ENCODE results near the gene HOMEZ.
A peak's percentile ranks its signal among the peaks of the same experiment; 100 is the strongest.
"Not testable (repeated sequence)": the region's sequence is repeated elsewhere in the genome, so short reads cannot be mapped to it uniquely, and the experiment has no call there.

HOMEZ gene

GRCh38 chr14:23281247-23281646 lies 4.7 kb downstream of the HOMEZ start:
- DNase-seq (ENCODE audit: low spot score) = no peak

- not testable (repeated sequence) for DNase-seq (ENCODE audit: low spot score)
These were observed 8.0 kb downstream of the HOMEZ start for GRCh38 chr14:23277928-23278327.

- no peak for DNase-seq (ENCODE audit: low spot score)
These were observed 8.7 kb downstream of the HOMEZ start for GRCh38 chr14:23277189-23277588.

- no peak for DNase-seq (ENCODE audit: low spot score)
These were observed 10.5 kb downstream of the HOMEZ start for GRCh38 chr14:23275412-23275811.

DNA sequence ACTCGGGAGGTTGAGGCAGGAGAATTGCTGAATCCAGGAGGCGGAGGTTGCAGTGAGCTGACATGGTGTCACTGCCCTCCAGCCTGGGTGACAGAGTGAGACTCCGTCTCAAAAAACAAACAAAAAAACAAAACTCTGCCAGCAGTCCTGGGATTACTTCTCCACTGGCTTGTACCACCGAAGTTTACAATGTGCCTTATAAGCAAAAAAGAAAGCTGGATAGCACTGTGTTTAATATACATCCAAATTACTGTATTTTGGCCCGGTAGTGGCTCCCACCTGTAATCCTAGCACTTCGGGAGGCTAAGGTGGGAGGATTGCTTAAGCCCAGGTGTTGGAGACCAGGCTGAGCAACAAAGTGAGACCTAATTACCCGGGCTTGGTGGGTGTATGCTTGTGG lies 16.7 kb downstream of the HOMEZ start:
- no peak for DNase-seq (ENCODE audit: low spot score)

DNA sequence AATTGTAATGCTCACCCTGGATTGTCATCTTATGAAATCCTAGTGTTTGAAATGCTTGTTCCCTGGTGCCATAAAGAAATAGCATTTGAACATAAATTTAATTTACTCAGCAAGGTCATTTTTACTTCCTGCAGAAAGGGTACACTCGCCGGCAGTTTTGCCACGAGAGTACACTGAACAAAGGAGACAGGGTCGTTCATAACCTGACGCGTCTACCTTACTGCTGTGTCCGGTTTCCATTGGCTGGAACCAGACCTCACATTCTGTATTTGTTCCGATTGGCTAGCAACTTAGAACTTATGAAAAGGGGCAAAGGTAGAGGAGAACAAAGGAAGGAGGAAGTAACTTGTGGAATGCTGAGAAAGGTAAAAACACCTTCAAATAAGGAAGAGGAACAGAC lies 25.1 kb downstream of the HOMEZ start:
- DNase-seq (ENCODE audit: low spot score) = not testable (repeated sequence)

- no peak for DNase-seq (ENCODE audit: low spot score)
These were observed 26.5 kb downstream of the HOMEZ start for GRCh38 chr14:23259426-23259825.

GRCh38 chr14:23258256-23258655 lies 27.7 kb downstream of the HOMEZ start:
- no peak for DNase-seq (ENCODE audit: low spot score)

DNA sequence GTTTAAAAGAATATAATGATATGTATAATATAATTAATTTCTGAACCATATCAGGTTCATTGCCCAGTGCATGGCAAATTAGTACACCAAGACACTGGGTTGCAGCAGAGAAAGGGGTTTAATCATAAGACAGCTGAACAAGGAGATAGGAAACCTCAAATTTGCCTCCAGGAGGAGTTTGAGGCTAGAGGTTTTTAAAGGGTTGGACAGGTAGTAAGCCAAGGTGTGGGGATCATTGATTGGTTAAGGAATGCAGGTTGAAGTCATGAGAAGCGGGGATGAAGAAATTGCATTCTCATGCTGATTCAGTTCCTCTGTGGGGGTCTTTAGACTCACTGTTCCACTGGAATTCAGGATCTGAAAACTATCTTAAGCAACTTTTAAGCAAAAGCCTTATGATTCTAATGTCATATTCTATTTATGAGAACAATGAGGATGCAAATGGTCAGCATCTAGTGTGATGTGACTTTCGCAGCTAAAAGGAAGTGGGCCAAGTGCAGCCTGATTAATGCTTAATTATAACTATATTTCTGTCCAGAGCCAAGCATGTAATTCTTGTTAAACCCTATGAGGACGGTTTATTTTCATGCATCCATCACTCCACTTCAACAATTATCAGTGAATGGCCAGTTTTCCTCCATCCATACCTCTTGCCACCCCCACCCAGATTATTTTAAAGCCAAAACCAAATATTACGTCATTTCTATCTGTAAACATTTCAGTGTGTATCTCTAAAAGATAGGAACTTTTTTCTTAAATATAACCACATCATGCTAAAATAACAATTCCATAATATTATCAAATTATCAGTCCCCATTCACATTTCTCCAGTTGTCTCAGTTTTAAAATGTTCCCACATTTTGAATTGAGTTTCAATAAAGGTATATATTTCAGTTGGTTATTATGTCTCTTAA lies 33.3 kb downstream of the HOMEZ start:
- DNase-seq (ENCODE audit: low spot score) = no peak

DNA sequence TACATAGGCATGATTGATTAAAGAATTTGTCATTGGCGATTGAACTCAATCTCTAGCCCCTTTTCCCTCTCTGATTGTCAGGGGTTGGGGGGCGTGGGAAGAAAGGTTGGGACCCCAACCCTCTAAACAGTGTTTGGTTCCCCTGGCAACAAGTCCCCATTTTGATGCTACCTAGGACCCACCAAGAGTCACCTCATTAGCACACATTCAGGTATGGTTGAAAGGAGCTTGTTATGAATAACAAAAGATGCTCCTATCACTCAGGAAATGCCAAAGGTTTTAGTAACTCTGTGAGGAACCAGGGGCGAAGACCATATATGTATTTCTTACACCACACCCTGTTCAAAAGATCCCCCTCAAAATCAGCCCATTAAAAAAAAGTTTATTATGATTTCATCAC lies 33.9 kb downstream of the HOMEZ start:
- DNase-seq (ENCODE audit: low spot score) = no peak

DNA sequence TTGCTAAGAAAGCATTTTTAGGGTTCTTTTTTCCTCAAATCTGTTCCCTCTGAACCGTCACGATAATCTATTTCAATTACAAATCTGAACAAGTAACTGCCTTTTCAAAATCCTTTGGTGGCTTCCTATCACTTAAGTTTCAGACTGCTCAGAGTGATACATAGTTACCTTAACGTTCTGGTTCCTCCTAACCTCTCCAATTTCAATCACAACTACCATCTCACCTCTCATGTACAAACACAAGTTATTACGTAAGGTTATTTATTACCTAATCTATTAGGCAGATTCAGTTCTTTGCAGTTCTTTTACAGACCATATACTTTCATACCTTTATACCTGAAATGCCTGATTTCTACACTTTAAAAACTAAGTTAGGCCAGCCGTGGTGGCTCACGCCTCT lies 36.1 kb downstream of the HOMEZ start:
- no peak for DNase-seq (ENCODE audit: low spot score)

- no peak for DNase-seq (ENCODE audit: low spot score)
These were observed 37.3 kb downstream of the HOMEZ start for GRCh38 chr14:23248601-23249000.

DNA sequence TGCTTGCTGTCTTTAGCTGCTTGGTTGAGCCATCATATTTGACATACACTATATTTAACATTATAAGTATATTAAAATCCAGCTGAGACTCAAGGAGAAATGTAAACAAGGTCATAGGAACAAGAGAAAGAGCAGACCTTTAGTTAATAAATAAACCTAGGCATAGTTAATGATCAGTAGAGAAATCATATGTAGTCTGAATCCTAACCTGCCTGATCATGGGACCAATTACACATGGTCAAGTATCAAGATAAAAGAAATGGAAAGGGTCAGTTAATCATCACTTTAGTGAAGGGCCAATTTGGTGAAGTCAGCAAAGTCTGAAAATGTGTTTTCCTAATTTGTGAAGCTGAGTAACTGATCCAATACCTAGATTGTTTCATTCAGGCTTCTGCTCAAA lies 40.6 kb downstream of the HOMEZ start:
- no peak for DNase-seq (ENCODE audit: low spot score)

DNA sequence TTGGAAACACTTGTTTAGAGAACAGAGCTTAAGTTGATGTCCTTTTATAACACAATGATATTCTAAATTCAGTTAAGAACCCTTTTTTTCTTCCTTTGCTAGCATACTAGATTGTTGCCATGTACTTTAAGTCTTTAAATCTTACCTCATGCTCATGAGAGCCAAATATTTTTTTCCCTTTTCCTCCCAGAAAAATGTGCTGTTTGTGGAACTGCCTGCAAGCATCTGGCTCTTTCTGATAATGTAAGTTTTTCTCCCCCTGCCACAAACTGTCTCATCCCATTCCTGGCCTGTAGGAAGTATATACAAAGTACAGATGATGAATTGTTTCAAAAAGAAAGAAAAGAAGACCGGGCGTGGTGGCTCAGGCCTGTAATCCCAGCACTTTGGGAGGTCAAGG lies 42.9 kb downstream of the HOMEZ start:
- DNase-seq (ENCODE audit: low spot score) = no peak

- no peak for DNase-seq (ENCODE audit: low spot score)
These were observed 43.9 kb downstream of the HOMEZ start for GRCh38 chr14:23242076-23242475.

- not testable (repeated sequence) for DNase-seq (ENCODE audit: low spot score)
These were observed 44.7 kb downstream of the HOMEZ start for GRCh38 chr14:23241061-23241715.

DNA sequence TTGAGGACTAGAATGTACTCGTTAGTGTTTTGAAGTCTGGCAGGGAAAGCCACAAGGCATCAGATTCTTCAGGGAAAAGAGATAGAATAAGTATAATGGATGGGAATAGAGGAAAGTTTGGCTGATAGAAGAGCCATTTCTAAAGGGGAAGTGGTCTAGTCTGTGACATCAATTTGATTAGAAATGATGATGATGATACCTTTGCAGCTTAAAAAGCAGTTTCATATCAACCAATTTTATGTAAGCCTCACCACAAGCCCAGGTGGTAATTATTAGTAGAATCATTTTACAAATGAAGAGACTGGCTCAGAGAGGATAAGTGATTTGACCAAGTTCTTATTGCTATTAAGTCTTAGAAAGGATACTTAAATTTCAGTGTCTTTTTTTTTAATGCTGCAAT lies 45.3 kb downstream of the HOMEZ start:
- DNase-seq (ENCODE audit: low spot score) = no peak

- DNase-seq (ENCODE audit: low spot score) = peak; percentile 95
These were observed 47.9 kb downstream of the HOMEZ start, which contains the start of gene RNF212B for GRCh38 chr14:23237772-23238594. Gene RNF212B (plus strand): TSS chr14:23237936. CDS start chr14:23240346, 2,410 bp downstream.

DNA sequence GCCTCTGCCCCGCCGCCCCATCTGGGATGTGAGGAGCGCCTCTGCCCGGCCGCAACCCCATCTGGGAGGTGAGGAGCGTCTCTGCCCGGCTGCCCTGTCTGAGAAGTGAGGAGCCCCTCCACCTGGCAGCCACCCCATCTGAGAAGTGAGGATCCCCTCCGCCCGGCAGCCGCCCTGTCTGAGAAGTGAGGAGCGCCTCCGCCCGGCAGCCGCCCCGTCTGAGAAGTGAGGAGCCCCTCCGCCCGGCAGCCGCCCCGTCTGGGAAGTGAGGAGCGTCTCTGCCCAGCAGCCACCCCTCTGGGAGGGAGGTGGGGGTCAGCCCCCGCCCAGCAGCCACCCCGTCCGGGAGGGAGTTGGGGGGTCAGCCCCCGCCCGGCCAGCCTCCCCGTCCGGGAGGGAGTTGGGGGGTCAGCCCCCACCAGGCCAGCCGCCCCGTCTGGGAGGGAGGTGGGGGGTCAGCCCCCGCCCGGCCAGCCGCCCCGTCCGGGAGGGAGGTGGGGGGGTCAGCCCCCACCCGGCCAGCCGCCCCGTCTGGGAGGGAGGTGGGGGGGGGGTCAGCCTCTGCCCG lies 53.6 kb downstream of the HOMEZ start:
- not testable (repeated sequence) for DNase-seq (ENCODE audit: low spot score)

- no peak for DNase-seq (ENCODE audit: low spot score)
These were observed 57.1 kb downstream of the HOMEZ start for GRCh38 chr14:23228812-23229211.

GRCh38 chr14:23227566-23227965 lies 58.4 kb downstream of the HOMEZ start:
- no peak for DNase-seq (ENCODE audit: low spot score)

DNA sequence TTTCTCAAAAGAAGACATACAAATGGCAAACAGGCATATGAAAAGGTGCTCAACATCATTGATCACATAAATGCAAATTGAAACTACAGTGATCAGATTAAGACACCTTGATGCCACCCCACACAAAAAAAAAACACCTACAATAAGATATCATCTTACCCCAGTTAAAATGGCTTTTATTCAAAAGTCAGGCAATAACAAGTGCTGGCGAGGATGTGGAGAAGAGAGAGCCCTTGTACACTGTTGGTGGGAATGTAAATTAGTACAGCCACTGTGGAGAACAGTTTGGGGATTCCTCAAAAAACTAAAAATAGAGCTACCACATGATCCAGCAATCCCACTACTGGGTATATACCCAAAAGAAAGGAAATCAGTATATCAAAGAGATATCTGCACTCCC lies 61.0 kb downstream of the HOMEZ start:
- not testable (repeated sequence) for DNase-seq (ENCODE audit: low spot score)

All from AG20443 (cell line).